ENCODE measurements around the gene RBM39.
"Not testable (repeated sequence)": the region's sequence is repeated elsewhere in the genome, so short reads cannot be mapped to it uniquely, and the experiment has no call there.

The RBM39 gene

GRCh38 chr20:35750611-35751010, 8.6 kb upstream of the RBM39 start:
- no peak for FAIRE-seq

- FAIRE-seq, result not testable (repeated sequence)
Measured at GRCh38 chr20:35744492-35744841, 2.4 kb upstream of the RBM39 start.

- no peak for FAIRE-seq
Measured at GRCh38 chr20:35743693-35744491, 1.8 kb upstream of the RBM39 start.

- FAIRE-seq, result no peak
Measured at GRCh38 chr20:35742741-35743523, 872 bp upstream of the RBM39 start.

GRCh38 chr20:35739294-35740163, 2.5 kb downstream of the RBM39 start:
- no peak for FAIRE-seq

GRCh38 chr20:35738410-35739179, 3.5 kb downstream of the RBM39 start:
- no peak for FAIRE-seq

- FAIRE-seq, result no peak
Measured at GRCh38 chr20:35737865-35738333, 4.2 kb downstream of the RBM39 start.

GRCh38 chr20:35735826-35736470, 6.1 kb downstream of the RBM39 start:
- FAIRE-seq, result no peak

GRCh38 chr20:35734777-35735649, 7.0 kb downstream of the RBM39 start:
- no peak for FAIRE-seq

GRCh38 chr20:35734374-35734773, 7.7 kb downstream of the RBM39 start:
- FAIRE-seq, result no peak

GRCh38 chr20:35732644-35732982, 9.4 kb downstream of the RBM39 start:
- no peak for FAIRE-seq

GRCh38 chr20:35731862-35732643, 10.0 kb downstream of the RBM39 start:
- no peak for FAIRE-seq

- no peak for FAIRE-seq
Measured at GRCh38 chr20:35731469-35731788, 10.6 kb downstream of the RBM39 start.

- no peak for FAIRE-seq
Measured at GRCh38 chr20:35730583-35731468, 11.2 kb downstream of the RBM39 start.

GRCh38 chr20:35729836-35730582, 12.1 kb downstream of the RBM39 start:
- no peak for FAIRE-seq

- FAIRE-seq, result no peak
Measured at GRCh38 chr20:35729283-35729807, 12.7 kb downstream of the RBM39 start.

GRCh38 chr20:35726842-35727711, 15.0 kb downstream of the RBM39 start:
- no peak for FAIRE-seq
